Gastrocnemius medialis (tissue), 4 donors: ENCODE data around the gene FBXO27.

Source experiments
- CTCF ChIP-seq, 5 experiments: fragments of 450-650 bp in 3 of 5; fragments of 200-600 bp in 2 of 5; sonication (generic) in 2 of 5; IDR thresholded peaks in 4 of 5; conservative IDR thresholded peaks in 1 of 5; 1 replicate in 4 of 5; 2 replicates in 1 of 5; pipeline ENCODE4 v1.5.1; 2016 to 2019; ENCODE audit warnings: antibody characterized with exemption in 5 of 5, mild to moderate bottlenecking in 3 of 5, moderate library complexity in 3 of 5
- POLR2A ChIP-seq, 2 donors: fragments of 450-650 bp; IDR thresholded peaks; one replicate each; pipeline ENCODE4 v1.6.1; 2017; ENCODE audit warnings: antibody characterized with exemption in 2 of 2, mild to moderate bottlenecking in 2 of 2, moderate library complexity in 2 of 2

GRCh38 chr19:39032063-39032918, at the start of gene FBXO27:
- no peak for TF ChIP-seq CTCF (IDR thresholded peaks at IDR 0.05 in 4 of 5, conservative IDR thresholded peaks at IDR 0.05 in 1 of 5)
- TF ChIP-seq POLR2A (IDR thresholded peaks at IDR 0.05), result no peak
